PFSK-1 (cell line): Measurements from ENCODE around the gene TNIP2.

ENCODE experiments used
- POLR2AphosphoS5 ChIP-seq: IDR thresholded peaks from 2 replicates; pipeline ENCODE4 v1.6.1; 2012; ENCODE audit warnings: low read depth, mild to moderate bottlenecking, control low read depth, low read length, moderate library complexity
- REST ChIP-seq, 2 experiments: IDR thresholded peaks; 2 replicates each; pipeline versions ENCODE4 v1.6.1 to v1.8.0; 2011 to 2012; ENCODE audit warnings: low read depth in 2 of 2, low read length in 2 of 2, control low read depth in 1 of 2, inconsistent platforms in 1 of 2, mild to moderate bottlenecking in 1 of 2, moderate library complexity in 1 of 2; ENCODE audit not compliant: insufficient read depth in 1 of 2
- SIN3A ChIP-seq: IDR thresholded peaks from 2 replicates; pipeline ENCODE4 v1.6.1; 2012; ENCODE audit warnings: mild to moderate bottlenecking, low read length, moderate library complexity, borderline replicate concordance; ENCODE audit not compliant: insufficient read depth
- TAF1 ChIP-seq: IDR thresholded peaks from 2 replicates; pipeline ENCODE4 v1.6.1; 2012; ENCODE audit warnings: low read length, control low read depth, borderline replicate concordance; ENCODE audit not compliant: insufficient read depth

GRCh38 chr4:2702770-2703169, 53.4 kb downstream of the TNIP2 start:
- TF ChIP-seq POLR2AphosphoS5 (no peak), TAF1 (no peak), SIN3A (no peak), REST (IDR thresholded peaks at IDR 0.05; ENCODE audit: insufficient read depth in 1 of 2, low read depth in 2 of 2, low read length in 2 of 2) (no peak)
